Activated effector memory CD4-positive, alpha-beta T cell treated with Interleukin-2 at 50 U/mL for 16 hours (primary cell): ENCODE results near the gene CCDC80.

ENCODE experiments used
- DNase-seq: peaks from one replicate; pipeline ENCODE4 v3.0.0-alpha.2; 2020

The CCDC80 gene

DNA sequence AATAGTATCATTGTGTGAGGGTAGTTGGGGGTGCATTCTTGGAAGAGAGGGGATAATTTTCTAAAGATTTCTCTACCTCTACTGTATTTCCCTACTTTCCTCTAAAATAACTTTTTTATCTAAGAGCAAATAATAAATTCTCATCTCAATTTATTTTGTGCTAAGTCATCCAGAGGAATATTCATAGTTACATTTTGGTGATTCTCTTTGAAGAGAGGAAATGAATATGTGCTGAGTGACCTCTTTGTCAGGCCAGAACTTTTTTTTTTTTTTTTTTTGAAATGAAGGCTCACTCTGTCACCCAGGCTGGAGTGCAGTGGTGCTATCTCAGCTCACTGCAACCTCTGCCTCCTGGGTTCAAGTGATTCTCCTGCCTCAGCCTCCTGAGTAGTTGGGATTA lies 15.1 kb upstream of the CCDC80 start:
- no peak for DNase-seq

GRCh38 chr3:112654979-112655378 lies 14.0 kb upstream of the CCDC80 start:
- no peak for DNase-seq

GRCh38 chr3:112654492-112654891 lies 13.5 kb upstream of the CCDC80 start:
- no peak for DNase-seq

- no peak for DNase-seq
Observed at GRCh38 chr3:112653881-112654300, 12.9 kb upstream of the CCDC80 start.

DNA sequence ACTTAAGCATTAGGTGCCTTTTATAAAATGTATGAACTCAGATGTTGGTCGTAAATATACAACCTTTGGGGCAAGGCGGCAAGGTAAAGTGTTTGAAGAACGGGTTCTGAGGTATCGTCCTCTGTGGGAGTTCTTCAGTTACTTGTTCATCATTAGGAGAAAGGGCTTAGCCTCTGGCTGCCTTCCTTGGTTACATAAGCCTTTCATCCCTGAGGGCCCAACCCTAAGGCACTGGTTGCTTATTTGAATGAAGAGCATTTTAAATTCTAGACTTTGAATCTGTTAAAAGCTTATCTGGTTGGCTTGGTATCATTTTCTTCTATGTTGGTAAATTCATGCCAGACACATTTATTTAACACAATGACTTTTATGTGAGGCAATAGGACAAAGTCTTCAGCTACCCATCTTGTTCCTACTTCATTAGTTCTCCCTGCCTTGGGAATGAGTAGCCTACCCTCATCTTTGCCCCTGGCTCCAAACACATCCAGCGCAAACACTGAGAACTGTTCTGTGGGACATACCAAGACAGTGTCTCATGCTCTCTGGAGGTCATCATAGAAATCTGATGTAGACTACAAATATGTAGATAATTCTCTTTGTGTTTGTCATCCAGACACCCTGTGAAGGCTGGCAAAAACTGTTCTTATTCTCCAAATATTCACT lies 12.4 kb upstream of the CCDC80 start:
- no peak for DNase-seq

DNA sequence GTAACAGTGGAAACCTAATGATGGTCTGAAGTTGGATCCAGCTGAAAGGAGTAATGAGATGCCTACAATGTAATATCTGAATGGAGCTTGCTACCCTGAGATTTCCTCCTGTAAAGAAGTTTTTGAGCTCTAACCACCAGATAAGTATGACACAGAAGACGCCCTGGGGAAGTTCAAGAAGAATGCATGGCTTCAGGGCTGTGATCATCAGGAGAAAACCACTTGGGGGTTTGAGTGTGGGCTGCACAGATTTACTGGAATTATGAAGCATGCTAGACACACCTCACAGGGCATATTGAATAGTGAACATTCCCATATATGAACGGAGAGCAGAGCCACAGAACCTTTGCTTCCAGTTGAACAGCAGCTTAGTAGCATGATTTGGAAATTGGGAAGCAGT lies 10.6 kb upstream of the CCDC80 start:
- no peak for DNase-seq

DNA sequence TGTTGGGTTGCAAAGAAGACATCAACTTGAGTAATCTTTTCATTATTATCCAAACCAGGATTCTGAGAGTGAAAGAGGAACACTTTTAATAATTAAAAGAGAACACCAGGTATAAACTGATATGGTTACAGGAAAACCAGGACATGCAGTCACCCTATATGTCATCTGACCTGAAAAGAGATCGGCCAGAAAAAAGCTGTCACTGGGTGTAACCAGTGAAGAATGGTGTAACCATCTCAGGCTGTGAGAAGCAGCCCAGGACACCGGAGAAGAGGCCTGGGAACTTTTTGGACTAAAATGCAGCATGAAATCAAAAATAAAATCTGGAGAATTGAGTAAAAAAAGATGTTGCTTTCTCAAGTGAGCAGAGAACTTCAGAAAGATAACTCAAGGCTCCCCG lies 10.1 kb upstream of the CCDC80 start:
- DNase-seq, result no peak

DNA sequence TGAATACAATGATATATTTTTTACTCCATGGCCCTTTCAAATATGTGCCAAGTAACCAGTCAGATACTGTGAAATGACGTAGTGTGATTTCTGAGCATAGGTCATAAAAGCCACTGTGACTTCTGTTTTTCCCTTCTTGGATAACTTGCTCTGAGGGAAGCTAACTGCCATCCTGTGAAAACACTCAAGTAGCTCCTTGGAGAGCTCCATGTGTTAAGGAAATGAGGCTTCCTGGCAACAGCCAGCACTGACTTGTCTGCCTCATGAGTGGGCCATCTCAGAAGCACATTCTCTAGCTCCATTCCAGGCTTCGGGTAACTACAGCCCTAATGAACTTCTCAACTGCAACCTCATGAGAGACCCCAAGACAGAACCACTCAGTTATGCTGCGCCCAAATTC lies 9.5 kb upstream of the CCDC80 start:
- DNase-seq, result no peak

GRCh38 chr3:112649478-112649735 lies 8.5 kb upstream of the CCDC80 start:
- no peak for DNase-seq

DNA sequence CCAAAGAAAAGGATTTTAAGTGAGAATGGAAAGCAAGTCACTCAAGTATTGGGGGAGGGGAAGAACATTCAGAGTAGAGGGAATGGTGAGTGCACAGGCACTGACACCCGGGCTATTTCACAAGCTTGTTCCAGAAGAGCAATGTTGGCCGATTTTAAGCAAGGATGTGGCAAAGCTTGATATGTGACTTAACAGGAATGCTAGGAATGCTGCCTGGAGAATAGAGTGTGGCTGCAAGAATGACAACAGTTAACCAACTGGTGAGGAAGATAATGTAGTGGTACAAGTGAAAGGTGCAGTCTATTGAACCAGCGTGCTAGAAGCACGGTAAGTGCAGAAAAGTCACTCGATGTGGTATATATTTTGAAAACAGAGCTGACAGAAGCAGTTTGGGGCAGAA lies 6.2 kb upstream of the CCDC80 start:
- no peak for DNase-seq

- DNase-seq, result no peak
Observed at GRCh38 chr3:112646623-112647022, 5.7 kb upstream of the CCDC80 start.

DNA sequence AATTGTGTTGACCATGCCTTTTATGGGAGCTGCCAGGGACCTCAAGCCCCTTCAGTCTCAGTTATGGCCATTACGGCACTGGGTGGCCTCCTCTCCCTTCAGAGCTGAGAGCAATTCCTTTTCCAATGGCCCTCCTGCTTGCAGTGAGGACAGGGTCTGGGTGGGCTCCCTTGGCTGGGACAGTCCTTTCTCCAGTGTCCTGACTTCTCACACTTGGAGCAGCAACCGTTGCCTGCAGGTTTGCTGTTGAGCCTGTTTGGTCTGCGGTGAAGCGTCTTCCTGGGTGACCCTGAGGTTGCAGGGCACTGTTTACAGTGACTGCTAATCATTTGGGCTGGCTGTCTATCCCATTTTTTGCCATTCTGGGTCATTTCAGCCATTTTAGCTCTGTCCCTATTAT lies 3.5 kb upstream of the CCDC80 start:
- DNase-seq, result no peak

GRCh38 chr3:112643621-112644240 lies 2.8 kb upstream of the CCDC80 start:
- DNase-seq, result no peak

- peak; percentile 70 for DNase-seq
Observed at GRCh38 chr3:112642912-112643506, 2.1 kb upstream of the CCDC80 start.

- no peak for DNase-seq
Observed at GRCh38 chr3:112640276-112640929, 540 bp downstream of the CCDC80 start.

GRCh38 chr3:112639455-112640225 lies 1.3 kb downstream of the CCDC80 start:
- DNase-seq, result no peak

- DNase-seq, result no peak
Observed at GRCh38 chr3:112638327-112639020, 2.5 kb downstream of the CCDC80 start.

DNA sequence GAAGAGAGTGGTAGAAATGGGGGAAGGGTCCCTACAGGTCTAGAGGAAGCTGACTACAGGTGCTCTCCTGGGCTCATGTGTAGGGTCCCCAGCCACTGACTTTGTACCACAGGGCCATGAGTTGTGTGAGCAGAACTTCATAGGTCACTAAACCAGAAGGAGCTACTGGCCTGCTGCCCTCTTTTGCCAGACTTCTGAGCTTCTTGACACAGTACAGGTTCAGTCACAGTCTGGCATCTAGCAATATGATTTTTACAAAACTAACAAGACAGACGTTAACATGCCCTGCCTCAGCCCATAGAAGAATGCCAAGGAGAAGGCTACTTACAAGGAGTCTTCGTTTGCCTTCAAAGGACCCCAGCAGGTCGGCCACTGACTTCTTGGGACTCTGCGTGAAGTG lies 3.2 kb downstream of the CCDC80 start:
- no peak for DNase-seq

DNA sequence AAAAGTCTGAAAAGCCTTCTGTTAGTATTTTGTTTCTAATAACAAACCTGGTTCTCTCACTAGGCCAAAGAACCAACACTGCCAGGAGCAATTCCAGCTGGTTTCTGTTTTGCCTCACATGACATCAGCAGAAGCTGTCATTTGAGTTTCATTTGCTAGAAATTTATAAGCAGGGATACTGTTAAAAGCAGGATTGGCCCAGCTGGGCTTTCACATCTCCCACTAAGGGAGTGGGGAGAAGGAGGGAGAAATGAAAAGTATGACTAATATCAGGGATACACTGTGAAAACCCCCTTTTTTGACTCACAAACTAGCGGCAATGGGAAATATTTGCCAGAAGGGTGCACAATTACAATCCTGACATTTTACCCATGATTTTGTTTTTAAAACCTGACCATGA lies 5.3 kb downstream of the CCDC80 start:
- no peak for DNase-seq

DNA sequence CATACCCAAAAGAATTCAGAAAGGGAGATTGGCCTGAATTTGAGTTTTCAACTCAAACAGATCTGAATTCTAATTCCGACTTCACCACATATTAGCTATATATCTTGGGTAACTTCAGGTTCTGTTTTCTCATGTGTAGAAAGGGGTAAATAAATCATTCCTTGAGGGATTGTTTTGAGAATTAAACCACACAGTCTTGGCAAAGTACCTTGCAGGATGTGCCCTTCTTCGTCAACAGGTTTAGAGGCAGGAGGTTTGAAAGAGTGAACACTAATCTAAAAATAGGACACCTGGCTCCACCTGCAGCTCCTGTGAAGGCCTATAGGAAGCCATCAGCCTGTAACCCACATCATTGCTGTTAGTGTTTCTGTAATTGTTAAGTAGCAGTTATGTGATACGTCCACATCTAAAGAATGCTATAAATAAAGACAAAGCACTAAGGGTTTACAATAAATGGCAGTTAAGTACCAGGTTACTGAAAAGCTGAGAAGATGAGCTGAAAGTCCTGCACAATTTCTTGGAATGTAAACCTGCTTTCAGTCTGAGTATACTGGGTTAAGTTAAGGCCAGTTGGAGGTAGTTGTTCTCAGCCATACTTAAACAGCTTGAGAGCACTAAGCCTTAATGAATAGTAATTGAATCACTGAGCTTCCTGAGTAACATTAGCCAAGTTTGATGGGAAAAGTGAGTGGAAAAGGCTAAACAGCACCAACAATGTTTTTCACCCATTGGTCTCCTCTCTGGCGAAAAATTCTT lies 6.0 kb downstream of the CCDC80 start:
- no peak for DNase-seq

DNA sequence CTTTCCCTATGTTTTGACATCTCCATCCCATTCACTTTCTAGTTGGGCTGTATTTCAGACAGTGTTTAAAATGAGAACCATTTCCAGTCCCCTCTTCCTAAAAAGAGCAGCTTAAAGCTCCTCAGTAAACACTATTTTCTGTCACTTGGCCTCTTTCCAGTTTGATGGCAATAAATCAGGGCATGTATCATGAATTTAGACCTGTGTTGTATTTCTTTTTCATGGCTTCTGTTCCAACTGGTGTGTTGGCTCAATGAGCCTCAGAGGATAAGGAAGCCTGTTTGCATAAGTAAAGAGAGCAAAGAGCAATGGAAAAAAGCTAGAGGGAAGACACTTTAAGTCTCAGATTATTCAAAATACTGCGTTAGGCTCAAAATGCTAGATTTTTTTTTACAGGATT lies 7.2 kb downstream of the CCDC80 start:
- DNase-seq, result no peak

GRCh38 chr3:112633191-112633590 lies 7.8 kb downstream of the CCDC80 start:
- no peak for DNase-seq
